GM18951 (cell line): ENCODE results near the gene ITGB2.
A peak's percentile ranks its signal among the peaks of the same experiment; 100 is the strongest.

Experiments used
- POLR2A ChIP-seq: IDR thresholded peaks from 4 replicates; pipeline ENCODE4 v1.6.1; 2011; ENCODE audit warnings: mild to moderate bottlenecking; ENCODE audit not compliant: insufficient read length, insufficient read depth; ENCODE audit errors: extremely low read depth
- in situ Hi-C: fragments of 300-500 bp; cut with MboI; formaldehyde crosslinking; loops from one replicate; pipeline ENCODE4 v1.12.0; 2022; ENCODE audit warnings: low sequenced_read_pairs, mixed read lengths, inconsistent platforms; ENCODE audit not compliant: unreplicated experiment

ITGB2 gene

DNA sequence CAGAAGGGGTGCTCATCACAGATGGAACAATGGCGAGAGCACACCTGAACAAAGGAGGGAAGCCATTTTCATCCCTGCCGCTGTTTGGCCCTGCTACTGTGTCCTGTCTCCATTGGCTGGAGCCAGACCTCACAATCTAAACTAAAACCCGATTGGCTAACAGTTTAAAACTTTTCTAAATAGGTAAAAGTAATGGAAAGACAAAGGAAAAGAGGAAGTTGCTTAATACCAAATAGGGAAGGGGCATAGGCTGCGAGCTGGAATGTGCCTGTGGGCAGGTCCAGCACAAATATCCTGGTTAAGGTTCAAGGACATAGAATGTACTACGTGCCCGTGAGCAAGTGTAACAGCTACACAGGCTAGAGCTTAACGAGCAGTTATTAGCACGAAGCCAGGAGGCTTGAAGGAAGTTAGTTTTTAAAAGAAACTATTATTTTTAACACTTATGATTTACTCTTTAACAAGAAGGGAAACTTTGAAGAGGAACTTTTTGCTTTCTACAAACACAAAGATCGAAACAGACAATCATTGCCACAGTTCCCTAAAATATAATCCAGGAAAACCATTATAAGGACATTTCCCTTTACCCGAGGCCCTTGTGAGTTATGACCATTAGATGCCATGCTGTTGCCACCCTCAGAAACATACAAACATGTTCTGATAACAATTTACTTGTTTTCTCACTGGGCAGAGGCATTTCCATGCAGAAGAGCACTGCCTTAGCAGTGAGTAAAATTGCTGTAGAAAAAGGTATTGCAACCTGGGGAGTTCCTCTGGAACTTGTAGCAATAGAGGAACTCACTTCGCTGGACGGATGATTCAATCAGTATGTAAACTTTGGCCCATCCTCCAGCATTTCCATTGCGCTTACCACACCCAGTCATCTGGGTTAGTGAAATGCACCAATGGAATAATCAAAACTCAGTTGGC, 42.4 kb downstream of the ITGB2 start:
- in situ Hi-C loops = no loop called here
- TF ChIP-seq POLR2A = no peak

GRCh38 chr21:44876849-44877575, 43.7 kb downstream of the ITGB2 start:
- TF ChIP-seq POLR2A = no peak
- in situ Hi-C loops = no loop called here

DNA sequence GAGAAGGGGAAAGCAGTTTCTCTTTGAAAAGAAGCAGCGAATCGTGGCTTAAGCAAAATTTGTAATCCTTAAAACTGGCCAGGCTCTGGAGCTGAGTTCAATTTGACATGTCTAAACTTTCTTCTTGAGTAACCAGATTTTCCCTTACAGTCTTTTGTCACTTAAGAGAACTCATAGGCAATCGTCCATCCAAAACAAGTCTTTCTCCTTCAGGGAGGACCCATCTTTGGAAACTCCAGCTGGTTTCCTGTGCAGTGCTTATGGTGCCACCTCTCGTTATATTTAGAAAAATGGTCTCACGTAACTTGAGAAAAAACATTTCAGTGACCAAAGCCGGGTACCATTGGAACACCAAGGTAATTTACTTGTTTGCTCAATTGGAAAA, 45.4 kb downstream of the ITGB2 start:
- no peak for TF ChIP-seq POLR2A
- in situ Hi-C loops = no loop called here

GRCh38 chr21:44874497-44875315, 46.0 kb downstream of the ITGB2 start:
- TF ChIP-seq POLR2A = peak; percentile 53
- in situ Hi-C loops = no loop called here

DNA sequence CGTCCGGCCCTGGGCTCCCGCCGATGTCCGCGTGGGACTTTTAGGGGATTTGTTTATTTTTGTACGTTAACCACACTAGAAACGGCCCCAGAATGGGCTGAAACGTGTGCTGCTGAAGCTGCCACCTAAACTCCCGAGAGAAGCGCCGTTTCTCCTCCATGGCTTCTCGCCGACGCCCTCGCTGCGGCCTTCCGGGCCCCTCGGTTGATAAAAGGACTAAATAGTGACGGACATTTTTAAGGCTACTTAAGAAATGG, 46.5 kb downstream of the ITGB2 start:
- in situ Hi-C loops = no loop called here
- TF ChIP-seq POLR2A = no peak

DNA sequence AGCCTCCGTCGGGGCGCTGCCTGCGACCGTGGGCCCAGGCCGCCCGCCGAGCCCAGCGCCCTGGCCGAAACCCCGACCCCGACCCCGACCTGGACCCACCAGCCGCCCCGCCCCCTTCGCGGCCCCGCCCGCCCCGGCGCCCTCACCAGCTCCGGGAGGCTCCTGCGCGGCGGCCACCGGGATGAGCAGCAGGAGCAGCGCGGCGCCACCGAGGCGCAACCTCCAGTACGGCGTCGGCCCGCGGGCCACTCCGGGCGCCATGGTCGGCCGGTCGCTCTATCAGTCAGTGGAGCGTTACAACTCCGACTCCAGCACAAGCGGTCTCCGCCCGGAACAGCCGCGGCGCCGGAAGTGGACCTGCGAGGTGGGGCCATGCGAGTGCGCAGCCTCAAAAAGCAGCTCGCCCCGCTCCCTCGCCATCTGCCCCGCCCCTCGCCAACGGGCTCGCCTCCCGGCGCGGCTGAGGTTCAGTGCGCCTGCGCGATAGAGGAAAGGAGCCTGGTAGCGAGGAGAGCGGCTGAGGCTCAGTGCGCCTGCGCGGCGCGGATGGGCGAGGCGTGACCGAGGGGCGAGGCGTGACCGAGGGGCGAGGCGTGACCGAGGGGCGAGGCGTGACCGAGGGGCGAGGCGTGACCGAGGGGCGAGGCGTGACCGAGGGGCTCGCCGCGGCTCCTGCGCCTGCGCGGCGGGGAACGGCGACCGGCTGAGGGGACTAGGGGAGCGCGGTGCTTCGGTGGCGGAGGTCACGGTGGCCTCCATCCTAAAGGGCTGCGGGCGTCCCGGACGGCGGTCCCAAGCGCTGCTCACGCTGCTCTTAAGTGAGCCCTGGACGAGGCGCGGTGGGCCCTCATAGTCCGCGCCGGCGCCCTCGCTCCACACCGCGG, 47.1 kb downstream of the ITGB2 start, which contains the start of gene PTTG1IP:
PTTG1IP (minus strand) TSS at position 335 of the 884 bp plus-strand sequence; CDS start at position 261, 74 bp downstream.
- peak; percentile 80 for TF ChIP-seq POLR2A
- in situ Hi-C loops = no loop called here

- in situ Hi-C loops = no loop called here
Observed at GRCh38 chr21:44872649-44873355, 47.9 kb downstream of the ITGB2 start.

GRCh38 chr21:44872323-44872648, 48.4 kb downstream of the ITGB2 start:
- in situ Hi-C loops = no loop called here

More at GRCh38 chr21:44872649-44873355, 47.9 kb downstream of the ITGB2 start:
- no peak for TF ChIP-seq POLR2A

GRCh38 chr21:44871576-44872269, 49.0 kb downstream of the ITGB2 start:
- TF ChIP-seq POLR2A = no peak
- in situ Hi-C loops = no loop called here

More at GRCh38 chr21:44872323-44872648, 48.4 kb downstream of the ITGB2 start:
- TF ChIP-seq POLR2A = no peak

- TF ChIP-seq POLR2A = no peak
- in situ Hi-C loops = no loop called here
Observed at GRCh38 chr21:44870748-44871495, 49.8 kb downstream of the ITGB2 start.
